GM23248 (cell line): ENCODE data around the gene OR10H4. TPM values are rescaled to one million over a fixed set of nuclear protein-coding genes. Genes with fewer than 3 reads are reported as not detected.
"Not testable (repeated sequence)": the region's sequence is repeated elsewhere in the genome, so short reads cannot be mapped to it uniquely, and the experiment has no call there.

Source experiments
- DNase-seq: peaks from one replicate; pipeline ENCODE4 v3.0.0-alpha.2; 2015
- H2AFZ ChIP-seq: fragments of 200-600 bp; sonication (generic); 2 replicates; pipeline ENCODE4 v1.6.1; 2016; ENCODE audit warnings: antibody characterized with exemption
- H3F3A ChIP-seq: fragments of 200-600 bp; sonication (generic); 2 replicates; pipeline ENCODE4 v1.6.1; 2016; ENCODE audit warnings: mild to moderate bottlenecking, antibody characterized with exemption, mixed run types; ENCODE audit not compliant: insufficient read depth
- H3K27ac ChIP-seq: fragments of 200-600 bp; sonication (generic); 2 replicates; pipeline ENCODE4 v1.5.1; 2016; ENCODE audit warnings: mild to moderate bottlenecking
- H3K27me3 ChIP-seq: fragments of 200-600 bp; sonication (generic); replicated peaks from 2 replicates; pipeline ENCODE4 v1.6.1; 2016; ENCODE audit warnings: mild to moderate bottlenecking; ENCODE audit not compliant: insufficient read depth
- H3K36me3 ChIP-seq: fragments of 200-600 bp; sonication (generic); 2 replicates; pipeline ENCODE4 v1.6.1; 2016; ENCODE audit warnings: low read depth, mild to moderate bottlenecking
- H3K4me1 ChIP-seq: fragments of 200-600 bp; sonication (generic); 2 replicates; pipeline ENCODE4 v1.6.1; 2016; ENCODE audit warnings: mild to moderate bottlenecking; ENCODE audit not compliant: insufficient read depth
- H3K4me2 ChIP-seq: fragments of 200-600 bp; sonication (generic); one replicate; pipeline ENCODE4 v1.6.1; 2016; ENCODE audit warnings: mild to moderate bottlenecking; ENCODE audit not compliant: unreplicated experiment
- H3K4me3 ChIP-seq: fragments of 200-600 bp; sonication (generic); 2 replicates; pipeline ENCODE4 v1.5.1; 2016; ENCODE audit warnings: mild to moderate bottlenecking
- H3K79me2 ChIP-seq: fragments of 200-600 bp; sonication (generic); 2 replicates; pipeline ENCODE4 v1.6.1; 2016; ENCODE audit warnings: mild to moderate bottlenecking; ENCODE audit not compliant: insufficient read depth
- H3K9ac ChIP-seq: fragments of 200-600 bp; sonication (generic); 2 replicates; pipeline ENCODE4 v1.6.1; 2016; ENCODE audit warnings: mild to moderate bottlenecking
- H3K9me2 ChIP-seq: fragments of 200-600 bp; sonication (generic); 2 replicates; pipeline ENCODE4 v1.6.1; 2016; ENCODE audit warnings: mixed run types, mild to moderate bottlenecking, moderate library complexity; ENCODE audit not compliant: insufficient read depth
- H3K9me3 ChIP-seq: fragments of 200-600 bp; sonication (generic); one replicate; pipeline ENCODE4 v1.6.1; 2017; ENCODE audit warnings: low read depth
- H4K20me1 ChIP-seq: fragments of 200-600 bp; sonication (generic); 2 replicates; pipeline ENCODE4 v1.6.0; 2016; ENCODE audit not compliant: insufficient read depth
- EZH2 ChIP-seq: fragments of 200-600 bp; sonication (generic); IDR thresholded peaks from 2 replicates; pipeline ENCODE4 v1.6.1; 2018; ENCODE audit warnings: antibody characterized with exemption, mild to moderate bottlenecking; ENCODE audit not compliant: insufficient read depth, poor library complexity, severe bottlenecking
- EZH2phosphoT487 ChIP-seq: fragments of 200-600 bp; sonication (generic); IDR thresholded peaks from 2 replicates; pipeline ENCODE4 v1.6.1; 2018; ENCODE audit warnings: antibody characterized with exemption, moderate library complexity, mild to moderate bottlenecking, low read depth; ENCODE audit not compliant: insufficient read depth
- WGBS, 2 experiments: methylation state at CpG; one replicate each; pipeline ENCODE4 v1.1.6; 2015 to 2017; ENCODE audit warnings: low lambda C conversion rate in 2 of 2, low coverage in 1 of 2; ENCODE audit errors: missing lambda C conversion rate in 2 of 2; 5-methylcytosine and 5-hydroxymethylcytosine counted together
- in situ Hi-C: fragments of 300-500 bp; cut with MboI; formaldehyde crosslinking; loops from 2 replicates; pipeline ENCODE4 v1.15.0; 2020
- polyA plus RNA-seq: library from polyadenylated mRNA; unstranded; fragments of >200 nt; fragmentation: Nextera tagmentation; extraction: Ambion mirVana; gene quantifications from 2 replicates; pipeline ENCODE4 v1.2.1, GENCODE V29; 2016
- total RNA-seq: library from RNA; depleted of rRNA; stranded (reverse); fragments of >200 nt; shearing (Covaris generic); gene quantifications from 2 replicates; pipeline ENCODE4 v1.2.3, GENCODE V29; 2014

Gene OR10H4
- total and polyA plus RNA-seq, 2 experiments from 2014 or later, result not detected

DNA sequence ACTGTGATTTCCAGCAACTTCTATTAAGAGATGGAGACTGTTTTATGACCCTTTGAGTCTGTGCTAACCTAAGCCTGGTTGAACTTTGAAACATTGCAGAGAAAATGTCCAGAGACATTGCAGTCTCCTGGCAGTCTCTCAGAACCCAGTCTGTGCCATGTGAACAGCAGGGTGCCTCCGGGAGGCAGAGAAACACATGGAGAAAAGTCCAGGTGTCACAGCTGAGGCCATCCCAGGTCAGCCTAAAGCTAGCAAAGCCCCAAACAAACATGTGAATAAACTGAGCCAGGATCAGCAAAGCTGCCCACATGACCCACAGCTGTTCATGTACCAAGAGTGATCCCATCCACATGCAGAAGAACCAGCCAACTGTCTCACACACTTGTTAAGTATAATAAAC lies 22.3 kb upstream of the OR10H4 start:
- no peaks in the 10 kb centered on the region for H3F3A ChIP-seq
- H4K20me1 ChIP-seq, result no peaks in the 10 kb centered on the region
- H3K4me1 ChIP-seq, result no peaks in the 10 kb centered on the region
- no peak overlapping the region for H3K4me3 ChIP-seq
- no peaks in the 10 kb centered on the region for H3K9me2 ChIP-seq
- no peak for DNase-seq
- H3K4me2 ChIP-seq, result no peak overlapping the region
- H3K79me2 ChIP-seq, result no peaks in the 10 kb centered on the region
- H3K27ac ChIP-seq, result no peak overlapping the region
- no peaks in the 10 kb centered on the region for H3K36me3 ChIP-seq
- 0% methylated on average over 1 of the region's 1 CpG; no CpG with 5 or more reads in 1 of the 2 experiments for WGBS, 2 experiments
- no peaks in the 10 kb centered on the region for H3K27me3 ChIP-seq
- in situ Hi-C loops, result no loop called here
- no peak overlapping the region for H2AFZ ChIP-seq
- TF ChIP-seq EZH2phosphoT487 (no peak), EZH2 (no peak)
- H3K9me3 ChIP-seq, result no peaks in the 10 kb centered on the region
- H3K9ac ChIP-seq, result no peak overlapping the region

DNA sequence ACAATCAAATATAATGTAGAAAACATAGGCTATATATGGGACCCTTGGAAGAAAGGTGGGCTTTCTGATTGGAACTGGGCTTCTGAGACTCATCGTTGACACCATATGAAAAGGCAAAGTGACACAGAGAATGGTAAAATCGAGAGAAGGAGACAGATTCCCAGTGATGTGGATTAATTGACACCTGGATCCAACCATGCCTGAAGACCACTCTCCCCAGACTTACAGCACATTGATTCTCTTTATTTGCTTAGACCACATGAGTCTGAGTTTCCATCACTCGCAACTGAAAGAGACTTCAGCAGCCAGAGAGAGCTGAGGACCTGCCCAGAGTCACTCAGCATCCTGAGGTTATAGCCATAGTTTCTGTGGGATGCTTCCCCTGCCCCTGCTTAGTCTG lies 20.5 kb upstream of the OR10H4 start:
- in situ Hi-C loops, result no loop called here
- no peak overlapping the region for H3K27ac ChIP-seq
- H3K9me2 ChIP-seq, result no peaks in the 10 kb centered on the region
- H3K9ac ChIP-seq, result no peak overlapping the region
- no peaks in the 10 kb centered on the region for H3F3A ChIP-seq
- WGBS, 2 experiments, result 37 to 44% methylated on average over 3 of the region's 3 CpGs
- no peak overlapping the region for H3K4me2 ChIP-seq
- H3K4me1 ChIP-seq, result no peaks in the 10 kb centered on the region
- H3K36me3 ChIP-seq, result no peaks in the 10 kb centered on the region
- TF ChIP-seq EZH2phosphoT487 (no peak), EZH2 (no peak)
- no peak for DNase-seq
- H2AFZ ChIP-seq, result no peak overlapping the region
- H3K9me3 ChIP-seq, result no peaks in the 10 kb centered on the region
- H3K4me3 ChIP-seq, result no peak overlapping the region
- no peaks in the 10 kb centered on the region for H3K79me2 ChIP-seq
- H3K27me3 ChIP-seq, result no peaks in the 10 kb centered on the region
- no peaks in the 10 kb centered on the region for H4K20me1 ChIP-seq

DNA sequence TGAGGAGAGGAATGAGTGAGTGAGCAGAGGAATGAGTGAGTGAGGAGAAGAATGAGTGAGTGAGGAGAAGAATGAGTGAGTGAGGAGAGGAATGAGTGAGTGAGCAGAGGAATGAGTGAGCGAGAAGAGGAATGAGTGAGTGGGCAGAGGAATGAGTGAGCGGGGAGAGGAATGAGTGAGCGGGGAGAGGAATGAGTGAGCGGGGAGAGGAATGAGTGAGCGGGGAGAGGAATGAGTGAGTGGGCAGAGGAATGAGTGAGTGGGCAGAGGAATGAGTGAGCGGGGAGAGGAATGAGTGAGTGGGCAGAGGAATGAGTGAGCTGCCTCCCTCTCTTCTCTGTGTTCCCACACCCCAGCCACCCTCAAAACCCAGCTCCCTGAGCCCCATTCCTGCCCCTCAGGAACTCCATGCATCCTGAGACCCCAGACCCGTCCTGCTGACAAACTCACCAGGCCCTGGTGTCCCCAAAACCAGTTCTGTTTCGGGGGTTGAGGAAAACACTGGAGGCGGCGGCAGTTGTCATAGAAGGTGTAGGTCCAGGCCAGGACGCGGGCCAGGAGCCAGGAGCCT lies 15.0 kb upstream of the OR10H4 start:
- H3K79me2 ChIP-seq, H3K9me2 ChIP-seq, H3K9ac ChIP-seq, H2AFZ ChIP-seq, H3F3A ChIP-seq, in situ Hi-C loops, H3K4me2 ChIP-seq, H3K27ac ChIP-seq, H3K27me3 ChIP-seq, H3K4me1 ChIP-seq, H3K9me3 ChIP-seq, H3K36me3 ChIP-seq, H4K20me1 ChIP-seq, H3K4me3 ChIP-seq, DNase-seq: not testable (repeated sequence)
- WGBS, 2 experiments, result 15 to 38% methylated on average over 6 to 12 of the region's 12 CpGs
- TF ChIP-seq EZH2, result peak; percentile 67

DNA sequence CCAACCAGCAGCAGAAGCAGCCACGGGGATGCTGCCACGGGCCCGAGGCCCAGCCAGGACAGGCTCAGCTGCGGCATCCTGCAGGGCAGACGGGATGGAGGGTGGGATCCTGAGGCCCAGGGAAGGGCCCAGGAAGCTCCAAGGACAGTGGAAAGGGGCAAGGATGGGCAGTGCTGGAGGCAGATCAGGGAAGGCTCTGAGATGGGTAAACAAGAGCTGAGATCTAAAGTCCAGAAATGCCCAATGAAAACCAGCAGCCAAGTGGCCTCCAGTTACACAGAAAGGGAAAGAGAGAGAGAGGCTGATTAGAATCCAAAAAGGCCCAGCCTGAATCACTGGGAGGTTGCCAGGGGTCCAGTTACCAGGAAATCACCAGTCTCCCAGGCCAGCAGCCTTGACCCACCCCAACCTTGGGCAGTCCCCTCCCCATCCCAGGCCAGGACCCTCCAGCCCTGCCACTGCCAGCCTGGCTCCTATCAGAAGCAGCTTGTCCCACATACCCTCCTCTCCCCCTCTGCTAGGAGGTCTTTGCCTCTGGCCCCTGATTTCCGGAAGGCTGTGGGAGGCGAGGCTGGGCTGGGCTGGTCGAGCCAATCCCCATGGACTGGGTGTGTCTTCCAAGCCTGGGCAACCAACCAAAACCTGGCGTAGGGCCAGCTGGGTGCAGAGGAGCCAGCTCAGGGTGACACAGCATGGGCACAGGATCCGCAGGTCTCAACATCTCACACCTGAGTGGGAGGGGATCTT lies 14.3 kb upstream of the OR10H4 start, which contains the start of gene CYP4F11:
TSS of gene CYP4F11 (minus strand) at position 198 of the 747 bp plus-strand sequence. CDS start at position 77, 121 bp downstream.
- Histone ChIP-seq H3F3A (no peaks in the 10 kb centered on the region), H4K20me1 (no peaks in the 10 kb centered on the region), H3K4me3 (no peak within 1 kb of the TSS), H3K79me2 (no peaks in the 10 kb centered on the region), H3K4me1 (no peaks in the 10 kb centered on the region), H3K9me2 (no peaks in the 10 kb centered on the region), H3K27ac (no peak within 1 kb of the TSS), H3K4me2 (no peak within 1 kb of the TSS), H2AFZ (no peak within 1 kb of the TSS), H3K9me3 (no peaks in the 10 kb centered on the region), H3K9ac (no peak within 1 kb of the TSS), H3K27me3 (no peaks in the 10 kb centered on the region), H3K36me3 (no peaks in the 10 kb centered on the region)
- DNase-seq, result no peak
- WGBS, 2 experiments, result 12 to 14% methylated on average over 10 of the region's 10 CpGs
- in situ Hi-C loops, result no loop called here
- TF ChIP-seq EZH2phosphoT487 (no peak), EZH2 (no peak)
